Endothelial cell of umbilical vein (primary cell): Measurements from ENCODE around the gene MERTK. TPM values are rescaled to one million over a fixed set of nuclear protein-coding genes. Genes with fewer than 3 reads are reported as not detected.
A peak's percentile ranks its signal among the peaks of the same experiment; 100 is the strongest.

Experiments
- BruUV-seq: library from RNA; stranded (reverse); fragments of 400-500 nt; replicated peaks from 2 replicates; lab custom pipeline; 2021; lab: Mats Ljungman, UMichigan
- CTCF ChIA-PET: fragments of 300-600, 350-600 bp; sonication (Branson Sonifier 250); formaldehyde crosslinking; loops from one replicate; lab custom pipeline; 2021; ENCODE audit warnings: antibody characterized with exemption, inconsistent platforms; lab: Charles Lee
- POLR2A ChIA-PET: fragments of 300-600, 350-600 bp; sonication (Branson Sonifier 250); formaldehyde crosslinking; loops from one replicate; lab custom pipeline; 2021; ENCODE audit warnings: antibody characterized with exemption, inconsistent platforms; lab: Charles Lee
- DNase-seq: peaks from one replicate; pipeline ENCODE4 v3.0.0-alpha.2; 2011; ENCODE audit warnings: low read depth, low spot score
- FAIRE-seq: peaks from 2 replicates; lab custom pipeline; 2011; peaks lifted over from hg19 to GRCh38; lab: Jason Lieb, UNC
- H2AFZ ChIP-seq: 2 replicates; pipeline ENCODE4 v1.6.0; 2012; ENCODE audit warnings: low read depth, low read length, control low read depth, inconsistent platforms
- H3K27ac ChIP-seq: 2 replicates; pipeline ENCODE4 v1.5.1; 2011; ENCODE audit warnings: low read depth, mild to moderate bottlenecking, control low read depth, low read length, moderate library complexity; ENCODE audit not compliant: insufficient read depth
- H3K27me3 ChIP-seq, 2 experiments: 2 replicates each; pipeline versions ENCODE4 v1.6.0 to v1.6.1; 2011; ENCODE audit warnings: low read length in 2 of 2, mixed read lengths in 1 of 2; ENCODE audit not compliant: control insufficient read depth in 2 of 2, insufficient read depth in 2 of 2
- H3K36me3 ChIP-seq, 2 experiments: 2 replicates in 1 of 2; 3 replicates in 1 of 2; pipeline ENCODE4 v1.5.1; 2011; ENCODE audit warnings: low read length in 2 of 2, mild to moderate bottlenecking in 1 of 2, moderate library complexity in 1 of 2; ENCODE audit not compliant: control insufficient read depth in 2 of 2, insufficient read depth in 2 of 2; ENCODE audit errors: extremely low read depth in 1 of 2
- H3K4me1 ChIP-seq: 3 replicates; pipeline ENCODE4 v1.5.1; 2011; ENCODE audit warnings: mild to moderate bottlenecking, low read length; ENCODE audit not compliant: control insufficient read depth, insufficient read depth; ENCODE audit errors: extremely low read depth
- H3K4me2 ChIP-seq: 2 replicates; pipeline ENCODE4 v1.6.1; 2011; ENCODE audit warnings: low read length, control low read depth, mixed read lengths; ENCODE audit not compliant: insufficient read depth
- H3K4me3 ChIP-seq, 3 experiments: fragments of 200-600 bp in 1 of 3; sonication (generic), shearing (Covaris generic) in 1 of 3; replicated peaks in 1 of 3; 2 replicates each; pipeline ENCODE4 v1.5.1; 2011 to 2016; ENCODE audit warnings: control low read depth in 3 of 3, low read length in 3 of 3, mild to moderate bottlenecking in 2 of 3, inconsistent platforms in 1 of 3, low read depth in 1 of 3, moderate library complexity in 1 of 3; ENCODE audit not compliant: insufficient read depth in 1 of 3
- H3K79me2 ChIP-seq: 2 replicates; pipeline ENCODE4 v1.6.0; 2012; ENCODE audit warnings: low read length, inconsistent platforms; ENCODE audit not compliant: control insufficient read depth, insufficient read depth
- H3K9ac ChIP-seq: replicated peaks from 2 replicates; pipeline ENCODE3; 2011; ENCODE audit warnings: low read length, control low read depth; ENCODE audit not compliant: insufficient read depth; ENCODE audit errors: extremely low read depth
- H3K9me1 ChIP-seq: replicated peaks from 3 replicates; pipeline ENCODE4 v1.6.0; 2011; ENCODE audit warnings: mild to moderate bottlenecking, low read length; ENCODE audit not compliant: control insufficient read depth, insufficient read depth; ENCODE audit errors: extremely low read depth
- H3K9me3 ChIP-seq: replicated peaks from 2 replicates; pipeline ENCODE4 v1.5.1; 2012; ENCODE audit warnings: low read length, inconsistent platforms; ENCODE audit not compliant: control insufficient read depth, insufficient read depth
- H4K20me1 ChIP-seq: replicated peaks from 2 replicates; pipeline ENCODE3; 2011; ENCODE audit warnings: mild to moderate bottlenecking, low read length; ENCODE audit not compliant: control insufficient read depth, insufficient read depth; ENCODE audit errors: extremely low read depth
- CTCF ChIP-seq, 2 donors: IDR thresholded peaks; 1 replicate in 1 of 2; 2 replicates in 1 of 2; pipeline ENCODE4 v1.5.1; 2011; ENCODE audit warnings: low read length in 2 of 2, mild to moderate bottlenecking in 2 of 2, moderate library complexity in 2 of 2, control low read depth in 1 of 2, inconsistent platforms in 1 of 2, low read depth in 1 of 2; ENCODE audit not compliant: insufficient read depth in 1 of 2; ENCODE audit errors: extremely low read depth in 1 of 2
- EZH2 ChIP-seq: IDR thresholded peaks from 2 replicates; pipeline ENCODE4 v1.6.1; 2012; ENCODE audit warnings: borderline replicate concordance, low read depth, mild to moderate bottlenecking, moderate library complexity, low read length, inconsistent platforms; ENCODE audit not compliant: severe bottlenecking
- FOS ChIP-seq: IDR thresholded peaks from 2 replicates; pipeline ENCODE4 v1.6.1; 2011; ENCODE audit warnings: mild to moderate bottlenecking, low read length, moderate library complexity, borderline replicate concordance; ENCODE audit not compliant: insufficient read depth
- GATA2 ChIP-seq: IDR thresholded peaks from 2 replicates; pipeline ENCODE4 v1.7.0; 2011; ENCODE audit warnings: low read depth, mild to moderate bottlenecking, moderate library complexity, mixed read lengths, low read length; ENCODE audit not compliant: insufficient read length, insufficient read depth
- JUN ChIP-seq: IDR thresholded peaks from 2 replicates; pipeline ENCODE4 v1.6.1; 2011; ENCODE audit warnings: borderline replicate concordance, low read depth; ENCODE audit not compliant: insufficient read length, insufficient read depth
- MAX ChIP-seq: IDR thresholded peaks from 2 replicates; pipeline ENCODE4 v1.6.1; 2011; ENCODE audit not compliant: insufficient read depth, insufficient read length
- MYC ChIP-seq: IDR thresholded peaks from one replicate; pipeline ENCODE4 v1.6.1; 2011; ENCODE audit warnings: mild to moderate bottlenecking, low read depth, low read length
- POLR2A ChIP-seq: IDR thresholded peaks from 2 replicates; pipeline ENCODE4 v1.6.1; 2012; ENCODE audit warnings: low read depth, mild to moderate bottlenecking, control low read depth, low read length
- POLR2AphosphoS5 ChIP-seq: IDR thresholded peaks from 2 replicates; pipeline ENCODE4 v1.6.1; 2012; ENCODE audit warnings: low read depth, mild to moderate bottlenecking, control low read depth, low read length, moderate library complexity; ENCODE audit not compliant: insufficient read depth
- dilution Hi-C: fragments of 300-500 bp; cut with MboI; formaldehyde crosslinking; loops from one replicate; pipeline ENCODE4 v1.15.0; 2019; ENCODE audit warnings: low sequenced_read_pairs; ENCODE audit not compliant: extremely low pct_ligation_motif_present
- intact Hi-C: fragments of 100-400 bp; cut with micrococcal nuclease; formaldehyde crosslinking; loops from one replicate; pipeline ENCODE4 v1.10.0; 2022
- polyA plus RNA-seq, 4 experiments: library from polyadenylated mRNA; depleted of rRNA in 3 of 4; stranded (reverse) in 3 of 4; unstranded in 1 of 4; fragments of >200 nt; gene quantifications; 2 replicates each; pipeline versions ENCODE4 v1.2.1 to v1.2.3, GENCODE V29; 2011 to 2012; ENCODE audit warnings: missing spikeins in 1 of 4
- total RNA-seq: library from RNA; stranded (reverse); gene quantifications from 2 replicates; pipeline ENCODE4 v1.2.3, GENCODE V29; 2021

Gene MERTK
- total and polyA plus RNA-seq, 2 donors (not counting 3 experiments of a cell fraction or from before 2014, with no cell fraction given): 37.3 to 39.6 TPM

GRCh38 chr2:111905990-111906735 lies 7.8 kb downstream of the MERTK start:
- Histone ChIP-seq H3K9ac (peak overlapping the region; percentile 39), H3K4me1 (peaks cover 27% of the 10 kb centered on the region), H4K20me1 (no peaks in the 10 kb centered on the region), H3K9me3 (no peaks in the 10 kb centered on the region), H3K4me2 (peak overlapping the region; percentile 83), H2AFZ (peak overlapping the region; percentile 75), H3K36me3 (peaks cover 0 to 2% of the 10 kb centered on the region in 2 experiments), H3K27me3 (no peaks in the 10 kb centered on the region), H3K4me3 (no peak overlapping the region), H3K9me1 (no peaks in the 10 kb centered on the region), H3K79me2 (peaks cover 47% of the 10 kb centered on the region), H3K27ac (peak overlapping the region; percentile 43)
- POLR2A ChIA-PET: interaction anchor here (0.5 kb wide), 1 partner anchor 107 kb away, joined by 5 read pairs; no protein-coding TSS in a partner anchor
- no TSS peak for BruUV-seq
- CTCF ChIA-PET: interaction anchor here (0.6 to 1.8 kb wide), 8 partner anchors 13 to 143 kb away, joined by 3 to 9 read pairs (median 4); no protein-coding TSS in a partner anchor
- intact Hi-C loops: no loop called here
- dilution Hi-C loops: no loop called here
- peak; percentile 85 for FAIRE-seq
- TF ChIP-seq FOS (no peak), GATA2 (no peak), POLR2AphosphoS5 (no peak), MAX (no peak), JUN (no peak), MYC (no peak), CTCF (IDR thresholded peaks at IDR 0.05; ENCODE audit: extremely low read depth in 1 of 2, insufficient read depth in 1 of 2, low read depth in 1 of 2, low read length in 2 of 2) (no peak), POLR2A (no peak), EZH2 (no peak)
- DNase-seq: peak; percentile 66
